Erythroblast (primary cell): Measurements from ENCODE around the gene NMT1.

Experiments
- GATA1 ChIP-seq: IDR thresholded peaks from 2 replicates; pipeline ENCODE4 v1.6.1; 2011; ENCODE audit warnings: low read depth, mild to moderate bottlenecking, control low read depth, low read length, moderate library complexity
- POLR2A ChIP-seq: IDR thresholded peaks from 2 replicates; pipeline ENCODE4 v1.6.1; 2011; ENCODE audit warnings: mild to moderate bottlenecking, low read length

- no peak for TF ChIP-seq POLR2A
- no peak for TF ChIP-seq GATA1
Observed at GRCh38 chr17:45035848-45036247, 25.3 kb upstream of the NMT1 start.
